Measurements from ENCODE around the gene FICD.

DNA sequence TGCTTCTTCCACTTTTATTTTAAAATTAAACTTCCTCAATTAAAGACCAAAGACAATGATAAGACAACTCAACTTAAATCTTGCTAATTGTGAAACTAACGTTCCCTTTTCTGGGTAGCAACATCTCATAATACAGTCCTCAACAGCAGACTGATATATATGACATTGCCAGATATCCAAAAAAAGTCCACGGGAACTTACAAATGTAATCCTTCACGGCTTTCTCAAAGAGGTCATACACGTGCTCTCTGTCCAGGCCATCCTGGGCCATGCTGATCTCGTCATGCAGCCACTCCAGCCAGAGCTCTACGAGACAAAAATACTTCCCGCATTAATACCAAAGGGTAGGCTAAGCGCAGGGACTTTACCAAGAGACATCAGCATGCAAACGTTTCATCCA, 32.6 kb downstream of the FICD start:
- TF ChIP-seq, protein P1, sequence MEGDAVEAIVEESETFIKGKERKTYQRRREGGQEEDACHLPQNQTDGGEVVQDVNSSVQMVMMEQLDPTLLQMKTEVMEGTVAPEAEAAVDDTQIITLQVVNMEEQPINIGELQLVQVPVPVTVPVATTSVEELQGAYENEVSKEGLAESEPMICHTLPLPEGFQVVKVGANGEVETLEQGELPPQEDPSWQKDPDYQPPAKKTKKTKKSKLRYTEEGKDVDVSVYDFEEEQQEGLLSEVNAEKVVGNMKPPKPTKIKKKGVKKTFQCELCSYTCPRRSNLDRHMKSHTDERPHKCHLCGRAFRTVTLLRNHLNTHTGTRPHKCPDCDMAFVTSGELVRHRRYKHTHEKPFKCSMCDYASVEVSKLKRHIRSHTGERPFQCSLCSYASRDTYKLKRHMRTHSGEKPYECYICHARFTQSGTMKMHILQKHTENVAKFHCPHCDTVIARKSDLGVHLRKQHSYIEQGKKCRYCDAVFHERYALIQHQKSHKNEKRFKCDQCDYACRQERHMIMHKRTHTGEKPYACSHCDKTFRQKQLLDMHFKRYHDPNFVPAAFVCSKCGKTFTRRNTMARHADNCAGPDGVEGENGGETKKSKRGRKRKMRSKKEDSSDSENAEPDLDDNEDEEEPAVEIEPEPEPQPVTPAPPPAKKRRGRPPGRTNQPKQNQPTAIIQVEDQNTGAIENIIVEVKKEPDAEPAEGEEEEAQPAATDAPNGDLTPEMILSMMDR (conservative IDR thresholded peaks at IDR 0.05) = no peak
- no peak for TF ChIP-seq ZFX (IDR thresholded peaks at IDR 0.05)

All from C4-2B (cell line).